Chondrocyte (in vitro differentiated cells): Measurements from ENCODE around the gene ARNT2. TPM values are rescaled to one million over a fixed set of nuclear protein-coding genes. Genes with fewer than 3 reads are reported as not detected.

Experiments
- DNase-seq: peaks from one replicate; pipeline ENCODE4 v3.0.0; 2021; ENCODE audit warnings: mixed read lengths, low spot score
- H3K27ac Mint-ChIP-seq: one replicate; pipeline ENCODE4 v1.8.0; 2021; ENCODE audit warnings: mild to moderate bottlenecking, moderate library complexity, mixed read lengths; ENCODE audit not compliant: unreplicated experiment
- H3K27me3 Mint-ChIP-seq: 2 replicates; pipeline ENCODE4 v1.8.0; 2021; ENCODE audit warnings: low read depth, mixed read lengths
- H3K36me3 Mint-ChIP-seq: 2 replicates; pipeline ENCODE4 v1.8.0; 2021; ENCODE audit warnings: low read depth, mixed read lengths
- H3K4me1 Mint-ChIP-seq: 2 replicates; pipeline ENCODE4 v1.8.0; 2021; ENCODE audit warnings: low read depth, mild to moderate bottlenecking, mixed read lengths
- H3K4me3 Mint-ChIP-seq: one replicate; pipeline ENCODE4 v1.8.0; 2021; ENCODE audit warnings: mild to moderate bottlenecking, moderate library complexity, mixed read lengths; ENCODE audit not compliant: unreplicated experiment
- H3K9me3 Mint-ChIP-seq: 2 replicates; pipeline ENCODE4 v1.8.0; 2021; ENCODE audit warnings: low read depth, mixed read lengths
- CTCF ChIP-seq: fragments of 200-600 bp; sonication (generic); IDR thresholded peaks from 2 replicates; pipeline ENCODE4 v1.5.0; 2021; ENCODE audit warnings: antibody characterized with exemption, mild to moderate bottlenecking, moderate library complexity
- total RNA-seq: library from RNA; stranded (reverse); gene quantifications from 3 replicates; pipeline ENCODE4 v1.2.1, GENCODE V29; 2021

The ARNT2 gene
- total RNA-seq, 1 donor from 2014 or later = 20.2 TPM

GRCh38 chr15:80545078-80545477 is 140.9 kb downstream of the ARNT2 start:
- Mint-ChIP-seq H3K27me3 (no peaks in the 10 kb centered on the region), H3K9me3 (peaks cover 13% of the 10 kb centered on the region), H3K4me1 (peaks cover 42% of the 10 kb centered on the region), H3K4me3 (no peak overlapping the region), H3K36me3 (peaks cover 20% of the 10 kb centered on the region), H3K27ac (no peak overlapping the region)
- no peak for DNase-seq
- TF ChIP-seq CTCF = no peak

- peaks cover 17% of the 10 kb centered on the region for H3K36me3 Mint-ChIP-seq
- no peak overlapping the region for H3K4me3 Mint-ChIP-seq
- no peaks in the 10 kb centered on the region for H3K27me3 Mint-ChIP-seq
- H3K9me3 Mint-ChIP-seq = peaks cover 13% of the 10 kb centered on the region
- DNase-seq = no peak
- H3K4me1 Mint-ChIP-seq = peaks cover 55% of the 10 kb centered on the region
- no peak for TF ChIP-seq CTCF
- no peak overlapping the region for H3K27ac Mint-ChIP-seq
These were observed 143.1 kb downstream of the ARNT2 start for GRCh38 chr15:80547264-80547663.

- Mint-ChIP-seq H3K9me3 (peaks cover 9% of the 10 kb centered on the region), H3K4me1 (peaks cover 55% of the 10 kb centered on the region), H3K36me3 (peaks cover 15% of the 10 kb centered on the region), H3K27ac (peak overlapping the region; percentile 82), H3K4me3 (peak overlapping the region; percentile 46), H3K27me3 (no peaks in the 10 kb centered on the region)
- DNase-seq = no peak
- TF ChIP-seq CTCF = no peak
These were observed 145.0 kb downstream of the ARNT2 start for GRCh38 chr15:80549191-80549590.

- no peak for TF ChIP-seq CTCF
- Mint-ChIP-seq H3K36me3 (peaks cover 11% of the 10 kb centered on the region), H3K27me3 (no peaks in the 10 kb centered on the region), H3K4me1 (peaks cover 55% of the 10 kb centered on the region), H3K4me3 (peak overlapping the region; percentile 46), H3K27ac (peak overlapping the region; percentile 82), H3K9me3 (peaks cover 4% of the 10 kb centered on the region)
- no peak for DNase-seq
These were observed 145.5 kb downstream of the ARNT2 start for GRCh38 chr15:80549654-80550053.

GRCh38 chr15:80550219-80550907 is 146.2 kb downstream of the ARNT2 start:
- peak overlapping the region; percentile 46 for H3K4me3 Mint-ChIP-seq
- peaks cover 15% of the 10 kb centered on the region for H3K36me3 Mint-ChIP-seq
- H3K4me1 Mint-ChIP-seq = peaks cover 60% of the 10 kb centered on the region
- TF ChIP-seq CTCF = no peak
- peak overlapping the region; percentile 82 for H3K27ac Mint-ChIP-seq
- no peaks in the 10 kb centered on the region for H3K27me3 Mint-ChIP-seq
- DNase-seq = no peak
- H3K9me3 Mint-ChIP-seq = no peaks in the 10 kb centered on the region
